HepG2 (cell line): ENCODE data around the gene ADAMTS2. TPM values are rescaled to one million over a fixed set of nuclear protein-coding genes. Genes with fewer than 3 reads are reported as not detected.

Experiments
- ATAC-seq: fragments of 200-7000 bp; cut with Tn5 transposase; 3 replicates; pipeline ENCODE4 v1.9.1; 2020; ENCODE audit warnings: mild to moderate bottlenecking, moderate library complexity
- BruUV-seq: library from RNA; stranded (reverse); fragments of 400-500 nt; replicated peaks from 2 replicates; lab custom pipeline; 2021; lab: Mats Ljungman, UMichigan
- CTCF ChIA-PET: fragments of 300-600 bp; formaldehyde crosslinking; extraction: SDS; loops from one replicate; lab custom pipeline; 2021; ENCODE audit warnings: low total read pairs, inconsistent platforms, low intra/inter-chr PET ratio; lab: Yijun Ruan, JAX
- POLR2A ChIA-PET: fragments of 350-600 bp; sonication (Branson Sonifier 250); formaldehyde crosslinking; loops from one replicate; lab custom pipeline; 2020; ENCODE audit warnings: antibody characterized with exemption, inconsistent platforms; lab: Yijun Ruan, JAX
- DNase-seq: peaks from one replicate; pipeline ENCODE4 v3.0.0-alpha.2; 2015; ENCODE audit warnings: low spot score
- FAIRE-seq: peaks from 3 replicates; lab custom pipeline; 2011; peaks lifted over from hg19 to GRCh38; lab: Jason Lieb, UNC
- H2AFZ ChIP-seq: one replicate; pipeline ENCODE4 v1.6.1; 2011; ENCODE audit warnings: low read length, inconsistent platforms
- H3K27ac ChIP-seq: fragments of 300-600 bp; 3 replicates; pipeline ENCODE4 v1.8.0; 2011; ENCODE audit warnings: mixed run types, mild to moderate bottlenecking, mixed read lengths, low read length, inconsistent platforms; ENCODE audit not compliant: insufficient read depth; ENCODE audit errors: extremely low read length
- H3K27me3 ChIP-seq, 2 experiments: fragments of 200-600 bp in 1 of 2; 2 replicates in 1 of 2; 3 replicates in 1 of 2; pipeline versions ENCODE4 v1.6.0 to v1.8.0; 2011; ENCODE audit warnings: low read length in 2 of 2, mild to moderate bottlenecking in 2 of 2, moderate library complexity in 2 of 2, inconsistent platforms in 1 of 2; ENCODE audit not compliant: insufficient read depth in 2 of 2, control insufficient read depth in 1 of 2
- H3K36me3 ChIP-seq, 2 experiments: fragments of 200-600 bp in 1 of 2; replicated peaks in 1 of 2; 2 replicates in 1 of 2; 3 replicates in 1 of 2; pipeline versions ENCODE4 v1.5.1 to v1.8.0; 2011; ENCODE audit warnings: low read length in 2 of 2, inconsistent platforms in 1 of 2; ENCODE audit not compliant: insufficient read depth in 2 of 2, control insufficient read depth in 1 of 2
- H3K4me1 ChIP-seq: 2 replicates; pipeline ENCODE4 v1.5.1; 2012; ENCODE audit warnings: low read length, inconsistent platforms; ENCODE audit not compliant: insufficient read depth
- H3K4me2 ChIP-seq: 2 replicates; pipeline ENCODE4 v1.6.0; 2011; ENCODE audit warnings: low read depth, low read length, inconsistent platforms
- H3K4me3 ChIP-seq, 3 experiments: fragments of 200-600 bp in 1 of 3; sonication (generic), shearing (Covaris generic) in 1 of 3; replicated peaks in 1 of 3; 2 replicates each; pipeline ENCODE4 v1.5.1; 2011 to 2016; ENCODE audit warnings: low read length in 3 of 3, inconsistent platforms in 2 of 3, low read depth in 2 of 3, mild to moderate bottlenecking in 2 of 3, control low read depth in 1 of 3, mixed read lengths in 1 of 3; ENCODE audit not compliant: insufficient read depth in 1 of 3
- H3K79me2 ChIP-seq: one replicate; pipeline ENCODE4 v1.6.1; 2011; ENCODE audit warnings: low read length, inconsistent platforms; ENCODE audit not compliant: insufficient read depth
- H3K9ac ChIP-seq: 2 replicates; pipeline ENCODE4 v1.6.0; 2011; ENCODE audit warnings: mild to moderate bottlenecking, low read depth, low read length, inconsistent platforms; ENCODE audit not compliant: insufficient read depth
- H3K9me3 ChIP-seq: 2 replicates; pipeline ENCODE4 v1.5.1; 2012; ENCODE audit warnings: mild to moderate bottlenecking, low read length
- H4K20me1 ChIP-seq: 2 replicates; pipeline ENCODE4 v1.6.0; 2011; ENCODE audit warnings: inconsistent platforms, mild to moderate bottlenecking, low read length, moderate library complexity; ENCODE audit not compliant: insufficient read depth
- FOXJ3 ChIP-seq: sonication (generic); formaldehyde crosslinking; IDR thresholded peaks from 2 replicates; pipeline ENCODE4 v1.4.0; 2020; ENCODE audit warnings: missing genetic modification reagents, mild to moderate bottlenecking, borderline replicate concordance
- HOXD1 ChIP-seq: sonication (generic); formaldehyde crosslinking; IDR thresholded peaks from 2 replicates; pipeline ENCODE4 v1.5.0; 2020; ENCODE audit warnings: missing genetic modification reagents
- KLF11 ChIP-seq: IDR thresholded peaks from 2 replicates; pipeline ENCODE4 v1.6.1; 2016; ENCODE audit warnings: missing compliant biosample characterization
- RORA ChIP-seq: sonication (generic); formaldehyde crosslinking; IDR thresholded peaks from 2 replicates; pipeline ENCODE4 v1.5.0; 2020; ENCODE audit warnings: mild to moderate bottlenecking, missing genetic modification reagents, moderate library complexity
- SNAPC2 ChIP-seq: sonication (generic); formaldehyde crosslinking; IDR thresholded peaks from 2 replicates; pipeline ENCODE4 v1.8.1; 2022; ENCODE audit warnings: mild to moderate bottlenecking, missing genetic modification reagents
- TCF7L2 ChIP-seq: IDR thresholded peaks from 2 replicates; pipeline ENCODE4 v1.6.1; 2011; ENCODE audit warnings: mild to moderate bottlenecking, low read depth, low read length, moderate library complexity
- ZFYVE20 ChIP-seq: sonication (generic); formaldehyde crosslinking; IDR thresholded peaks from 2 replicates; pipeline ENCODE4 v1.8.0; 2023; ENCODE audit warnings: low read depth, mild to moderate bottlenecking, moderate library complexity, missing genetic modification reagents, borderline replicate concordance
- WGBS: methylation state at CpG from one replicate; pipeline ENCODE4 v1.1.6; 2017; ENCODE audit warnings: low lambda C conversion rate; 5-methylcytosine and 5-hydroxymethylcytosine counted together
- in situ Hi-C: cut with HindIII; loops from 2 replicates; pipeline ENCODE4 v1.10.0; 2017; ENCODE audit warnings: low pct_unique_long_range_greater_than_20kb; ENCODE audit not compliant: extremely low pct_ligation_motif_present
- intact Hi-C: fragments of 100-400 bp; cut with micrococcal nuclease; formaldehyde crosslinking; loops from one replicate; pipeline ENCODE4 v1.10.0; 2022; ENCODE audit not compliant: unreplicated experiment
- polyA plus RNA-seq, 8 experiments: library from polyadenylated mRNA; depleted of rRNA in 3 of 8; stranded (reverse) in 7 of 8; unstranded in 1 of 8; fragments of >200 nt; fragmentation: Illumina TruSeq in 4 of 8; extraction: Trizol in 4 of 8; gene quantifications; 2 replicates each; pipeline versions ENCODE4 v1.2.1 to v1.2.3, GENCODE V29; 2011 to 2016; ENCODE audit warnings: low read depth in 4 of 8, missing spikeins in 1 of 8, mixed read lengths in 1 of 8; ENCODE audit not compliant: insufficient read depth in 1 of 8
- total RNA-seq, 5 experiments: library from RNA; depleted of rRNA; stranded (reverse); fragments of >200 nt; fragmentation: Illumina TruSeq; extraction: Trizol; gene quantifications; 2 replicates each; pipeline ENCODE4 v1.2.3, GENCODE V29; 2016; ENCODE audit warnings: low read depth in 1 of 5
- TF ChIP-seq, protein P1 (sequence below): sonication (generic); formaldehyde crosslinking; IDR thresholded peaks from 2 replicates; pipeline ENCODE4 v1.9.0; 2022; ENCODE audit warnings: missing genetic modification reagents, mild to moderate bottlenecking, borderline replicate concordance

Gene ADAMTS2
- total and polyA plus RNA-seq, 2 of the 13 experiments (the other 11 are each of a cell fraction or from before 2014, with no cell fraction given): 0.24 to 3.5 TPM

DNA sequence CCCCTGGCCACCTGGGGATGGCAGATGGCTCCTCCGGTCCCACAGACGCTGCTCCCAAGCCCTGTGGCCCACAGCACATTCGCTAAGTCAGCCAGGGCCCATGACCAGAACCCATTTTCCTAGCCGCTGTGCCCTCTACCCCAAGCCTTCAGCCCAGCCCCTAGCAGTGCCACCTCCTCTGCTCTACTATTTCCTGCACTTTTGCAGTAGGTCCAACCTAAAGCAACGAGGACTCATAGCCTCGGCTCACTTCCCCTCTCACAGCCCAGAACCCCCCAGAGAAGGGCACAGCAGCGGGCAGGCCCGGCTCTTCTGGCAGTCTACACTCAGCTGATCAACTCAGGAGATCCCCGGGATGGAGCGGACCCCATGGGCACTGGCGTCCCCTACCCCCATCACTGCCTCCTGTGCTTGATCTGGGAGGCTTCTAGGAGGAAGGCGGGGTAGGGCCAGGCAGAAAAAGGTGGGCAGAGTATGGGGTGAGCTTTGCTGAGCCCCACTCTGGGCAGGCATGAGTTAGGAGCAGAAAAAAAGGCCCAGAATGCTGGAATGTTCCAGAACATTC, 173.9 kb downstream of the ADAMTS2 start:
- Histone ChIP-seq H3K9me3 (no peaks in the 10 kb centered on the region), H4K20me1 (no peaks in the 10 kb centered on the region), H3K79me2 (no peaks in the 10 kb centered on the region), H3K36me3 (no peaks in the 10 kb centered on the region), H3K4me3 (no peak overlapping the region), H3K4me1 (no peaks in the 10 kb centered on the region), H3K27me3 (peaks cover 0 to 14% of the 10 kb centered on the region in 2 experiments; a peak in 2 of 5 replicates), H3K4me2 (no peak overlapping the region), H3K27ac (no peak overlapping the region), H2AFZ (no peak overlapping the region), H3K9ac (no peak overlapping the region)
- in situ Hi-C loops (no loop called here), intact Hi-C loops (no loop called here)
- WGBS: 17% methylated on average over 7 of the region's 12 CpGs
- TF ChIP-seq SNAPC2 (CRISPR knock-in tag) (no peak), ZFYVE20 (CRISPR knock-in tag) (no peak), TCF7L2 (no peak), FOXJ3 (CRISPR knock-in tag) (no peak), HOXD1 (CRISPR knock-in tag) (no peak), KLF11 (CRISPR knock-in tag) (no peak), RORA (CRISPR knock-in tag) (no peak)
- TF ChIP-seq, protein P1, sequence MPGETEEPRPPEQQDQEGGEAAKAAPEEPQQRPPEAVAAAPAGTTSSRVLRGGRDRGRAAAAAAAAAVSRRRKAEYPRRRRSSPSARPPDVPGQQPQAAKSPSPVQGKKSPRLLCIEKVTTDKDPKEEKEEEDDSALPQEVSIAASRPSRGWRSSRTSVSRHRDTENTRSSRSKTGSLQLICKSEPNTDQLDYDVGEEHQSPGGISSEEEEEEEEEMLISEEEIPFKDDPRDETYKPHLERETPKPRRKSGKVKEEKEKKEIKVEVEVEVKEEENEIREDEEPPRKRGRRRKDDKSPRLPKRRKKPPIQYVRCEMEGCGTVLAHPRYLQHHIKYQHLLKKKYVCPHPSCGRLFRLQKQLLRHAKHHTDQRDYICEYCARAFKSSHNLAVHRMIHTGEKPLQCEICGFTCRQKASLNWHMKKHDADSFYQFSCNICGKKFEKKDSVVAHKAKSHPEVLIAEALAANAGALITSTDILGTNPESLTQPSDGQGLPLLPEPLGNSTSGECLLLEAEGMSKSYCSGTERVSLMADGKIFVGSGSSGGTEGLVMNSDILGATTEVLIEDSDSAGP (CRISPR knock-in tag): no peak
- no peak for FAIRE-seq
- no peak for DNase-seq
- CTCF ChIA-PET: no interaction called here
- POLR2A ChIA-PET: no interaction called here
- BruUV-seq: no TSS peak
- ATAC-seq: no peak
